CD4-positive, alpha-beta memory T cell (primary cell): ENCODE measurements around the gene SETD7. TPM values are rescaled to one million over a fixed set of nuclear protein-coding genes. Genes with fewer than 3 reads are reported as not detected.
A peak's percentile ranks its signal among the peaks of the same experiment; 100 is the strongest.

Source experiments
- CTCF ChIA-PET: fragments of 350-600 bp; sonication (Branson Sonifier 250); formaldehyde crosslinking; loops from one replicate; lab custom pipeline; 2021; ENCODE audit warnings: inconsistent platforms; ENCODE audit not compliant: partially characterized antibody; lab: Charles Lee
- POLR2A ChIA-PET: fragments of 350-600 bp; sonication (Branson Sonifier 250); formaldehyde crosslinking; loops from one replicate; lab custom pipeline; 2021; ENCODE audit not compliant: partially characterized antibody; lab: Charles Lee
- DNase-seq, 5 donors: peaks; one replicate each; pipeline versions ENCODE4 v3.0.0 to v3.0.0-alpha.2; 2020 to 2022; ENCODE audit warnings: mixed read lengths in 1 of 5
- H3K27ac ChIP-seq: one replicate; pipeline ENCODE4 v1.7.0; 2013; ENCODE audit warnings: low read depth, low read length
- H3K27me3 ChIP-seq: 2 replicates; pipeline ENCODE4 v1.7.0; 2013; ENCODE audit warnings: mild to moderate bottlenecking, low read length, moderate library complexity; ENCODE audit not compliant: insufficient read depth
- H3K36me3 ChIP-seq: 2 replicates; pipeline ENCODE4 v1.7.0; 2013; ENCODE audit warnings: mild to moderate bottlenecking, low read length, moderate library complexity; ENCODE audit not compliant: insufficient read depth
- H3K4me1 ChIP-seq: 2 replicates; pipeline ENCODE4 v1.7.0; 2013; ENCODE audit warnings: mild to moderate bottlenecking, low read length, moderate library complexity; ENCODE audit not compliant: insufficient read depth
- H3K4me3 ChIP-seq, 2 donors: one replicate each; pipeline ENCODE4 v1.7.0; 2013; ENCODE audit warnings: low read length in 2 of 2, mild to moderate bottlenecking in 1 of 2
- H3K9me3 ChIP-seq, 2 donors: one replicate each; pipeline ENCODE4 v1.7.0; 2013; ENCODE audit warnings: low read length in 2 of 2, control low read depth in 1 of 2; ENCODE audit not compliant: control insufficient read depth in 1 of 2
- H3K27ac Mint-ChIP-seq, 7 donors: one replicate each; pipeline ENCODE4 v1.8.0; 2020 to 2021; ENCODE audit warnings: mixed read lengths in 7 of 7, mild to moderate bottlenecking in 6 of 7, inconsistent platforms in 3 of 7, moderate library complexity in 3 of 7
- H3K27me3 Mint-ChIP-seq, 2 donors: one replicate each; pipeline ENCODE4 v1.8.0; 2020 to 2021; ENCODE audit warnings: mixed read lengths in 2 of 2
- H3K36me3 Mint-ChIP-seq, 2 donors: one replicate each; pipeline ENCODE4 v1.8.0; 2020 to 2021; ENCODE audit warnings: mixed read lengths in 2 of 2, inconsistent platforms in 1 of 2, mild to moderate bottlenecking in 1 of 2
- H3K4me1 Mint-ChIP-seq, 4 donors: one replicate each; pipeline ENCODE4 v1.8.0; 2020 to 2021; ENCODE audit warnings: mixed read lengths in 4 of 4, mild to moderate bottlenecking in 1 of 4
- H3K4me3 Mint-ChIP-seq, 8 donors: one replicate each; pipeline ENCODE4 v1.8.0; 2020 to 2021; ENCODE audit warnings: mixed read lengths in 8 of 8, mild to moderate bottlenecking in 7 of 8, moderate library complexity in 6 of 8, inconsistent platforms in 3 of 8
- H3K9me3 Mint-ChIP-seq, 8 donors: one replicate each; pipeline ENCODE4 v1.8.0; 2020 to 2021; ENCODE audit warnings: mixed read lengths in 8 of 8, mild to moderate bottlenecking in 5 of 8, inconsistent platforms in 3 of 8, moderate library complexity in 1 of 8
- intact Hi-C: fragments of 100-400 bp; cut with micrococcal nuclease; formaldehyde crosslinking; loops from one replicate; pipeline ENCODE4 v1.15.1; 2023
- polyA plus RNA-seq, 2 donors: library from polyadenylated mRNA; unstranded; fragments of 300-500 nt; fragmentation: Illumina TruSeq; gene quantifications; one replicate each; pipeline ENCODE4 v1.2.3, GENCODE V29; 2021
- total RNA-seq, 2 experiments: library from RNA; stranded (reverse); gene quantifications; one replicate each; pipeline ENCODE4 v1.2.3, GENCODE V29; 2021

Gene SETD7
- total and polyA plus RNA-seq, 4 experiments from 2014 or later = 3.9 to 14.6 (median 9.7) TPM

- DNase-seq = no peak
These were observed 6.2 kb upstream of the SETD7 start for GRCh38 chr4:139562067-139562684.

GRCh38 chr4:139560406-139561104 lies 4.5 kb upstream of the SETD7 start:
- Histone ChIP-seq H3K36me3 (no peaks in the 10 kb centered on the region), H3K4me1 (peaks cover 31% of the 10 kb centered on the region), H3K27ac (peak overlapping the region; percentile 53), H3K4me3 (peak overlapping the region in 1 of 2 donors; percentile 9), H3K9me3 (no peaks in the 10 kb centered on the region), H3K27me3 (no peaks in the 10 kb centered on the region)
- CTCF ChIA-PET = interaction anchor here (0.8 to 2.2 kb wide), 2 partner anchors 63 to 97 kb away, joined by 3 to 5 read pairs; no protein-coding TSS in a partner anchor
- intact Hi-C loops = no loop called here
- peaks cover 19 to 62% (median 37%) of the 10 kb centered on the region in 4 donors for H3K4me1 Mint-ChIP-seq
- no peaks in the 10 kb centered on the region for H3K9me3 Mint-ChIP-seq
- peak; percentile 48 to 82 (median 71) for DNase-seq
- peaks cover 0 to 10% of the 10 kb centered on the region in 2 donors for H3K36me3 Mint-ChIP-seq
- POLR2A ChIA-PET = interaction anchor here (0.6 to 1.7 kb wide), 8 partner anchors 8 to 963 kb away, joined by 3 to 5 read pairs (median 3); partner anchors contain the start of genes ELMOD2 and NAA15
- peak overlapping the region; percentile 32 to 87 (median 82) for H3K4me3 Mint-ChIP-seq
- peak overlapping the region; percentile 93 to 99 (median 98) for H3K27ac Mint-ChIP-seq
- H3K27me3 Mint-ChIP-seq = no peaks in the 10 kb centered on the region

More at GRCh38 chr4:139562067-139562684, 6.2 kb upstream of the SETD7 start:
- POLR2A ChIA-PET = interaction anchor here (1.3 kb wide), 1 partner anchor 107 kb away, joined by 5 read pairs; no protein-coding TSS in a partner anchor
- intact Hi-C loops = no loop called here
- no peaks in the 10 kb centered on the region for H3K36me3 ChIP-seq
- H3K4me3 Mint-ChIP-seq = peak overlapping the region in 1 of 8 donors; percentile 3
- H3K36me3 Mint-ChIP-seq = peaks cover 0 to under 1% of the 10 kb centered on the region in 2 donors
- H3K27ac Mint-ChIP-seq = peak overlapping the region in 5 of 7 donors; percentile 43 to 99 (median 97)
- no peak overlapping the region for H3K27ac ChIP-seq
- H3K27me3 ChIP-seq = no peaks in the 10 kb centered on the region
- H3K27me3 Mint-ChIP-seq = no peaks in the 10 kb centered on the region
- peaks cover 30% of the 10 kb centered on the region for H3K4me1 ChIP-seq
- CTCF ChIA-PET = interaction anchor here (0.7 kb wide), 1 partner anchor 32 kb away, joined by 4 read pairs; no protein-coding TSS in a partner anchor
- H3K9me3 Mint-ChIP-seq = no peaks in the 10 kb centered on the region
- H3K4me1 Mint-ChIP-seq = peaks cover 19 to 52% (median 35%) of the 10 kb centered on the region in 4 donors
- no peak overlapping the region for H3K4me3 ChIP-seq
- H3K9me3 ChIP-seq = no peaks in the 10 kb centered on the region

GRCh38 chr4:139559687-139560086 lies 3.7 kb upstream of the SETD7 start:
- peaks cover 23 to 69% (median 41%) of the 10 kb centered on the region in 4 donors for H3K4me1 Mint-ChIP-seq

GRCh38 chr4:139559089-139559479 lies 3.1 kb upstream of the SETD7 start:
- peaks cover 40% of the 10 kb centered on the region for H3K4me1 ChIP-seq
- Mint-ChIP-seq H3K27ac (peak overlapping the region; percentile 61 to 99 (median 95)), H3K4me1 (peaks cover 24 to 75% (median 46%) of the 10 kb centered on the region in 4 donors), H3K27me3 (peaks cover 0 to 1% of the 10 kb centered on the region in 2 donors), H3K9me3 (peaks cover 0 to 4% (median 0%) of the 10 kb centered on the region in 8 donors), H3K36me3 (peaks cover 0 to 16% of the 10 kb centered on the region in 2 donors), H3K4me3 (peak overlapping the region in 2 of 8 donors; percentile 2 to 50)
- H3K4me3 ChIP-seq = no peak overlapping the region
- POLR2A ChIA-PET = interaction anchor here (0.7 kb wide), 1 partner anchor 257 kb away, joined by 3 read pairs; the partner anchor contains the start of gene NAA15
- intact Hi-C loops = loop anchor here (5.0 kb wide), 1 partner anchor 382 kb away; the partner anchor contains the start of gene ELF2
- DNase-seq = no peak
- CTCF ChIA-PET = interaction anchor here (1.1 to 2.2 kb wide), 2 partner anchors 44 to 98 kb away, joined by 3 to 5 read pairs; no protein-coding TSS in a partner anchor
- H3K9me3 ChIP-seq = no peaks in the 10 kb centered on the region
- H3K36me3 ChIP-seq = no peaks in the 10 kb centered on the region
- H3K27me3 ChIP-seq = no peaks in the 10 kb centered on the region
- peak overlapping the region; percentile 53 for H3K27ac ChIP-seq

More at GRCh38 chr4:139559687-139560086, 3.7 kb upstream of the SETD7 start:
- H3K9me3 ChIP-seq = no peaks in the 10 kb centered on the region
- DNase-seq = no peak
- Mint-ChIP-seq H3K36me3 (peaks cover 0 to 16% of the 10 kb centered on the region in 2 donors), H3K27ac (peak overlapping the region; percentile 61 to 99 (median 99)), H3K9me3 (peaks cover 0 to 4% (median 0%) of the 10 kb centered on the region in 8 donors), H3K4me3 (peak overlapping the region in 4 of 8 donors; percentile 9 to 51 (median 33)), H3K27me3 (peaks cover 0 to 1% of the 10 kb centered on the region in 2 donors)
- no peaks in the 10 kb centered on the region for H3K27me3 ChIP-seq
- peak overlapping the region; percentile 53 for H3K27ac ChIP-seq
- H3K4me1 ChIP-seq = peaks cover 34% of the 10 kb centered on the region
- no peaks in the 10 kb centered on the region for H3K36me3 ChIP-seq
- POLR2A ChIA-PET = interaction anchor here (0.7 kb wide), 1 partner anchor 258 kb away, joined by 3 read pairs; the partner anchor contains the start of gene NAA15
- H3K4me3 ChIP-seq = no peak overlapping the region
- CTCF ChIA-PET = interaction anchor here (1.1 to 2.2 kb wide), 2 partner anchors 43 to 97 kb away, joined by 3 to 5 read pairs; no protein-coding TSS in a partner anchor
- intact Hi-C loops = loop anchor here (5.0 kb wide), 1 partner anchor 382 kb away; the partner anchor contains the start of gene ELF2

GRCh38 chr4:139558235-139559088 lies 2.4 kb upstream of the SETD7 start:
- H3K9me3 Mint-ChIP-seq = peaks cover 0 to 4% (median 0%) of the 10 kb centered on the region in 8 donors
- peak overlapping the region; percentile 75 to 99 (median 99) for H3K27ac Mint-ChIP-seq
- Histone ChIP-seq H3K36me3 (no peaks in the 10 kb centered on the region), H3K4me3 (no peak overlapping the region), H3K4me1 (peaks cover 45% of the 10 kb centered on the region), H3K9me3 (no peaks in the 10 kb centered on the region), H3K27ac (peak overlapping the region; percentile 91), H3K27me3 (no peaks in the 10 kb centered on the region)
- peak overlapping the region in 4 of 8 donors; percentile 3 to 98 (median 60) for H3K4me3 Mint-ChIP-seq
- intact Hi-C loops = loop anchor here (5.0 kb wide), 1 partner anchor 381 kb away; the partner anchor contains the start of gene ELF2
- H3K27me3 Mint-ChIP-seq = peaks cover 0 to 1% of the 10 kb centered on the region in 2 donors
- DNase-seq = no peak
- ChIA-PET POLR2A (interaction anchor here (1.2 to 6.0 kb wide), 5 partner anchors 9 to 108 kb away, joined by 3 to 73 read pairs (median 13); partner anchors contain the start of genes MGST2 and RAB33B), CTCF (interaction anchor here (1.1 to 3.8 kb wide), 3 partner anchors 27 to 99 kb away, joined by 3 to 21 read pairs (median 12); no protein-coding TSS in a partner anchor)
- H3K36me3 Mint-ChIP-seq = peaks cover 0 to 16% of the 10 kb centered on the region in 2 donors
- H3K4me1 Mint-ChIP-seq = peaks cover 25 to 81% (median 52%) of the 10 kb centered on the region in 4 donors
